Kidney epithelial cell (primary cell): ENCODE results near the gene CNOT4. TPM values are rescaled to one million over a fixed set of nuclear protein-coding genes. Genes with fewer than 3 reads are reported as not detected.

Source experiments
- DNase-seq: peaks from one replicate; pipeline ENCODE4 v3.0.0-alpha.2; 2010; ENCODE audit warnings: low read depth
- H3K27me3 ChIP-seq: 2 replicates; pipeline ENCODE4 v1.6.0; 2011; ENCODE audit warnings: low read length; ENCODE audit not compliant: control insufficient read depth, insufficient read depth
- H3K36me3 ChIP-seq: 2 replicates; pipeline ENCODE4 v1.5.1; 2011; ENCODE audit warnings: low read length; ENCODE audit not compliant: control insufficient read depth, insufficient read depth
- H3K4me3 ChIP-seq: 2 replicates; pipeline ENCODE4 v1.5.1; 2011; ENCODE audit warnings: low read depth, mild to moderate bottlenecking, control low read depth, low read length
- total RNA-seq: library from RNA; depleted of rRNA; stranded (reverse); fragments of >200 nt; gene quantifications from 2 replicates; pipeline ENCODE4 v1.2.3, GENCODE V29; 2015
- TF ChIP-seq, protein P1 (sequence below): IDR thresholded peaks from 2 replicates; pipeline ENCODE4 v1.5.1; 2011; ENCODE audit warnings: mild to moderate bottlenecking, moderate library complexity, low read length, control low read depth, inconsistent platforms; ENCODE audit not compliant: insufficient read depth, poor library complexity, severe bottlenecking

The CNOT4 gene
- total RNA-seq, 1 donor from 2014 or later: 10.9 TPM

DNA sequence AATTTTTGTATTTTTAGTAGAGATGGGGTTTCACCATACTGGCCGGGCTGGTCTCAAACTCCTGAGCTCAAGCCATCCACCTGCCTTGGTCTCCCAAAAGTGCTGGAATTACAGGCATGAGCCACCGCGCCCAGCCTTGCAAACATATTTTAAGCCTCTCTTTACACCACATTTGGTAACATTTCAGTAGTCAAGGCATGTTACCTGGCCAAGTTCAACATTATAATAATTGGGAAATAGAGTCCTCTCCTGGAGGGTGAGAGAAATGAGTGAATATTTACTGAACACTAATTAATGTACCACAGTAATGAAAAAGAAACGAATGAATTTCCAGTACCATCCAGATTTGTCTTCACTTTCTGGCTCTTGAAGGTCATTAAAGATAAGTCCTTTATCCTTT is 10.0 kb upstream of the CNOT4 start:
- TF ChIP-seq, protein P1, sequence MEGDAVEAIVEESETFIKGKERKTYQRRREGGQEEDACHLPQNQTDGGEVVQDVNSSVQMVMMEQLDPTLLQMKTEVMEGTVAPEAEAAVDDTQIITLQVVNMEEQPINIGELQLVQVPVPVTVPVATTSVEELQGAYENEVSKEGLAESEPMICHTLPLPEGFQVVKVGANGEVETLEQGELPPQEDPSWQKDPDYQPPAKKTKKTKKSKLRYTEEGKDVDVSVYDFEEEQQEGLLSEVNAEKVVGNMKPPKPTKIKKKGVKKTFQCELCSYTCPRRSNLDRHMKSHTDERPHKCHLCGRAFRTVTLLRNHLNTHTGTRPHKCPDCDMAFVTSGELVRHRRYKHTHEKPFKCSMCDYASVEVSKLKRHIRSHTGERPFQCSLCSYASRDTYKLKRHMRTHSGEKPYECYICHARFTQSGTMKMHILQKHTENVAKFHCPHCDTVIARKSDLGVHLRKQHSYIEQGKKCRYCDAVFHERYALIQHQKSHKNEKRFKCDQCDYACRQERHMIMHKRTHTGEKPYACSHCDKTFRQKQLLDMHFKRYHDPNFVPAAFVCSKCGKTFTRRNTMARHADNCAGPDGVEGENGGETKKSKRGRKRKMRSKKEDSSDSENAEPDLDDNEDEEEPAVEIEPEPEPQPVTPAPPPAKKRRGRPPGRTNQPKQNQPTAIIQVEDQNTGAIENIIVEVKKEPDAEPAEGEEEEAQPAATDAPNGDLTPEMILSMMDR: no peak
- Histone ChIP-seq H3K27me3 (no peaks in the 10 kb centered on the region), H3K4me3 (no peak overlapping the region), H3K36me3 (no peaks in the 10 kb centered on the region)
- no peak for DNase-seq

DNA sequence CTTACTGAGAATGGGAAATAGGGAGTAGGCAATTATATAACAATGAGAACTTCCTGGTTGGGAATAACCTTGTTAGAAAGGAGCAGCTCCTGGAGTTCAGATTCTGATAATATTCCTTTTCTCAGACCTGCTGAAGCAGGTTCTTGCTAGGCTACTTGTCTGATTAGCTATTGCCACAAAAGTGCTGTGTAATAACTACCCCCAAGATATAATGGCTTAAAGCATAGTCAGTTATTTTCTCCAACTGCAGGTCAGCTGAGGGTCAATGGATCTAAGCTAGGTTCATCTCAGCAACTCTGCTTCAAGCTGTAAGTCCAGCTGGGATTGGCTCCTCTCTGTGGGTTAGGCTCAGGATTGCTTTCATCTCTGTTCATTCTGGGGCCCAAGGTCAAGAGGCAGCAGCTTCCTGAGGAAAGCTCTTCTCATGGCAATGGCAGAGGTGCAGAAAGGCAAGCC is 9.4 kb upstream of the CNOT4 start:
- TF ChIP-seq, protein P1: no peak
- H3K27me3 ChIP-seq: no peaks in the 10 kb centered on the region
- no peak for DNase-seq
- H3K36me3 ChIP-seq: no peaks in the 10 kb centered on the region
- no peak overlapping the region for H3K4me3 ChIP-seq

DNA sequence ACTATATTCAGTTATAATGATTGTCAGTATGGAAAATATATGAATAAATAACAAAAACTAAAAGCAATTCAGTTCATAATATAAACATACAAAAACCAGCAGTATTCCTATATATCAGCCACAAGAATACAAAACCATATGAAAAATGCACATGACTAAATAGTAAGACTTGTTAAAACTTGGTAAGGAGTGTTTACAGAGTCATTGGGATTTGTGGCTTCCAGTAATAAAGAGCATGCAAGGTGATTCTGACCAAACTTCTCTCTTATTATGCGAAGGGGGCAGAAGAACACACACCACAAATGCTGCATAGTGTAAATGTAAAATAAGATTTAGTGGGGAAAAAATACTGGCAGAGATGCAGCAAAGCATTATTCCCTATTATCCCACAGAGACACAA is 8.8 kb upstream of the CNOT4 start:
- Histone ChIP-seq H3K36me3 (no peaks in the 10 kb centered on the region), H3K27me3 (no peaks in the 10 kb centered on the region), H3K4me3 (no peak overlapping the region)
- no peak for DNase-seq
- TF ChIP-seq, protein P1: no peak

DNA sequence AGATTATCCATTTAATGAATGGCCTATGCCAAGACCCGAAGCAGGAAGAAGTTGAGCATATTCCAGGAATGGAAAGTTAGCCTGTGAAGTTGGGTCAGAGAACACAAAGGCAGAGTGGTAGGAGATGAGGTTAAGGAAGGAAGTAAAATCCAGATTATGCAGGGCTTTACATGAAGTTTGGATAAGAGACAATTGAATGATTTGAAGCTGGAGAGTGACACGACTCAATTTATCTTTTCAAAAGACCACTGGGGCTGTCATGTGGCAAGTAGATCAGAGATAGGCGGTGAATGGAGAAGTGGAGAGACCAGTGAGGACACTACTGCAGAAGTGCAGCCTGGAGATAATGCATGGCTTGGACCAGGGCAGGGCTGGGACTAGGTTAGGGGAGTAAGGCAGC is 7.2 kb upstream of the CNOT4 start:
- H3K27me3 ChIP-seq: no peaks in the 10 kb centered on the region
- DNase-seq: no peak
- TF ChIP-seq, protein P1: no peak
- H3K36me3 ChIP-seq: no peaks in the 10 kb centered on the region
- H3K4me3 ChIP-seq: no peak overlapping the region

DNA sequence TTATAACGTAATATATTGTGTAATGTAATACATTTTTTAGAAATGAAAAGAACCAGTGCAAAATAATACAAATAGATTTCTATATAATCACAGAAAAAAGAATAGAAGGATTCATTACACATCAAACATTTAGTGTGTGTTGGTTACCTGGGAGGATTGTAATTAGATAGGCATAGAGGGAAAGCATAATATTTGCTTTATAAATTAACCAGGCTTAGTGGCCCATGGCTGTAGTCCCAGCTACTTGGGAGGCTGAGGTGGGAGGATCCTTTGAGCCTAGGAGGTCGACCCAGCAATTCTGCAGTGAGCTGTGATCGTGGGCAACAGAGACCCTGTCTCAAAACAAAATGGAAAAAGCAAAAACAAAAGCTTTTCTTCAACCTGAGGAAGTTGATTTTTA is 5.0 kb upstream of the CNOT4 start:
- TF ChIP-seq, protein P1: no peak
- Histone ChIP-seq H3K4me3 (no peak overlapping the region), H3K27me3 (no peaks in the 10 kb centered on the region), H3K36me3 (no peaks in the 10 kb centered on the region)
- no peak for DNase-seq

DNA sequence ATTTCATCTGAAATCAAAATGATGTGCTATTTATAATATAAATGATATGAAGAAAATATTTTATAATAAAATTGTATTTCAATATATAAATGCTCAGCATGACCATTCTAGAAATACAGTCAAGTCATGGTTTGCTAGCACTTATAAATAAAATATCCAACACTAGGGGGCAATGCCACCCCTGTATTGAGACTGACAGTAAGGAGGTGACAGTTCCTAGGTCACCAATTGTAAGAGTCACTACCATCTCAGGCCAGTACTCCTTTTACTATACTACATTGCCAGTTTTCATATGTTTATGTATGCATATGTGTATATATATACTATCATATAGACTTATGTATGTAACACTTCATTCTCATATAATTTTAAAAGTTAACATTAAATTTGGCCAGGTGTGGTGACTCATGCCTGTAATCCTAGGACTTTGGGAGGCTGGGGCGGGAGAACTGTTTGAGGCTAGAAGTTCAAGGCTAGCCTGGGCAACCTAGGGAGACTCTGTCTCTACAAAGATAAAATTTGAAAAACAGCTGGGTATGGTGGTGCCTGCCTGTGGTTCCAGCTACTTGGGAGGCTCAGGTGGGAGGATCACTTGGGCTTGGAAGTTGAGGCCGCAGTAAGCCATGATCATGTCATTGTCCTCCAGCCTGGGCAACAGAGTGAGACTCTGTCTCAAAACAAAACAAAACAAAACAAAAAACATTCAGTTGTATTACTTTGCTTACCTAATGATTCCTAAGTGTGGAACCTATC is 2.4 kb upstream of the CNOT4 start:
- H3K27me3 ChIP-seq: no peaks in the 10 kb centered on the region
- no peak for DNase-seq
- no peak overlapping the region for H3K4me3 ChIP-seq
- TF ChIP-seq, protein P1: peak; percentile 51
- no peaks in the 10 kb centered on the region for H3K36me3 ChIP-seq
